Endothelial cell of umbilical vein (primary cell): Measurements from ENCODE around the gene PCP2. TPM values are rescaled to one million over a fixed set of nuclear protein-coding genes. Genes with fewer than 3 reads are reported as not detected.

Experiments used
- BruUV-seq: library from RNA; stranded (reverse); fragments of 400-500 nt; replicated peaks from 2 replicates; lab custom pipeline; 2021; lab: Mats Ljungman, UMichigan
- CTCF ChIA-PET: fragments of 300-600, 350-600 bp; sonication (Branson Sonifier 250); formaldehyde crosslinking; loops from one replicate; lab custom pipeline; 2021; ENCODE audit warnings: antibody characterized with exemption, inconsistent platforms; lab: Charles Lee
- POLR2A ChIA-PET: fragments of 300-600, 350-600 bp; sonication (Branson Sonifier 250); formaldehyde crosslinking; loops from one replicate; lab custom pipeline; 2021; ENCODE audit warnings: antibody characterized with exemption, inconsistent platforms; lab: Charles Lee
- DNase-seq: peaks from one replicate; pipeline ENCODE4 v3.0.0-alpha.2; 2011; ENCODE audit warnings: low read depth, low spot score
- FAIRE-seq: peaks from 2 replicates; lab custom pipeline; 2011; peaks lifted over from hg19 to GRCh38; lab: Jason Lieb, UNC
- H2AFZ ChIP-seq: 2 replicates; pipeline ENCODE4 v1.6.0; 2012; ENCODE audit warnings: low read depth, low read length, control low read depth, inconsistent platforms
- H3K27ac ChIP-seq: 2 replicates; pipeline ENCODE4 v1.5.1; 2011; ENCODE audit warnings: low read depth, mild to moderate bottlenecking, control low read depth, low read length, moderate library complexity; ENCODE audit not compliant: insufficient read depth
- H3K27me3 ChIP-seq, 2 experiments: 2 replicates each; pipeline versions ENCODE4 v1.6.0 to v1.6.1; 2011; ENCODE audit warnings: low read length in 2 of 2, mixed read lengths in 1 of 2; ENCODE audit not compliant: control insufficient read depth in 2 of 2, insufficient read depth in 2 of 2
- H3K36me3 ChIP-seq, 2 experiments: 2 replicates in 1 of 2; 3 replicates in 1 of 2; pipeline ENCODE4 v1.5.1; 2011; ENCODE audit warnings: low read length in 2 of 2, mild to moderate bottlenecking in 1 of 2, moderate library complexity in 1 of 2; ENCODE audit not compliant: control insufficient read depth in 2 of 2, insufficient read depth in 2 of 2; ENCODE audit errors: extremely low read depth in 1 of 2
- H3K4me1 ChIP-seq: 3 replicates; pipeline ENCODE4 v1.5.1; 2011; ENCODE audit warnings: mild to moderate bottlenecking, low read length; ENCODE audit not compliant: control insufficient read depth, insufficient read depth; ENCODE audit errors: extremely low read depth
- H3K4me2 ChIP-seq: 2 replicates; pipeline ENCODE4 v1.6.1; 2011; ENCODE audit warnings: low read length, control low read depth, mixed read lengths; ENCODE audit not compliant: insufficient read depth
- H3K4me3 ChIP-seq, 3 experiments: fragments of 200-600 bp in 1 of 3; sonication (generic), shearing (Covaris generic) in 1 of 3; replicated peaks in 1 of 3; 2 replicates each; pipeline ENCODE4 v1.5.1; 2011 to 2016; ENCODE audit warnings: control low read depth in 3 of 3, low read length in 3 of 3, mild to moderate bottlenecking in 2 of 3, inconsistent platforms in 1 of 3, low read depth in 1 of 3, moderate library complexity in 1 of 3; ENCODE audit not compliant: insufficient read depth in 1 of 3
- H3K79me2 ChIP-seq: 2 replicates; pipeline ENCODE4 v1.6.0; 2012; ENCODE audit warnings: low read length, inconsistent platforms; ENCODE audit not compliant: control insufficient read depth, insufficient read depth
- H3K9ac ChIP-seq: replicated peaks from 2 replicates; pipeline ENCODE3; 2011; ENCODE audit warnings: low read length, control low read depth; ENCODE audit not compliant: insufficient read depth; ENCODE audit errors: extremely low read depth
- H3K9me1 ChIP-seq: replicated peaks from 3 replicates; pipeline ENCODE4 v1.6.0; 2011; ENCODE audit warnings: mild to moderate bottlenecking, low read length; ENCODE audit not compliant: control insufficient read depth, insufficient read depth; ENCODE audit errors: extremely low read depth
- H3K9me3 ChIP-seq: replicated peaks from 2 replicates; pipeline ENCODE4 v1.5.1; 2012; ENCODE audit warnings: low read length, inconsistent platforms; ENCODE audit not compliant: control insufficient read depth, insufficient read depth
- H4K20me1 ChIP-seq: replicated peaks from 2 replicates; pipeline ENCODE3; 2011; ENCODE audit warnings: mild to moderate bottlenecking, low read length; ENCODE audit not compliant: control insufficient read depth, insufficient read depth; ENCODE audit errors: extremely low read depth
- CTCF ChIP-seq, 2 donors: IDR thresholded peaks; 1 replicate in 1 of 2; 2 replicates in 1 of 2; pipeline ENCODE4 v1.5.1; 2011; ENCODE audit warnings: low read length in 2 of 2, mild to moderate bottlenecking in 2 of 2, moderate library complexity in 2 of 2, control low read depth in 1 of 2, inconsistent platforms in 1 of 2, low read depth in 1 of 2; ENCODE audit not compliant: insufficient read depth in 1 of 2; ENCODE audit errors: extremely low read depth in 1 of 2
- EZH2 ChIP-seq: IDR thresholded peaks from 2 replicates; pipeline ENCODE4 v1.6.1; 2012; ENCODE audit warnings: borderline replicate concordance, low read depth, mild to moderate bottlenecking, moderate library complexity, low read length, inconsistent platforms; ENCODE audit not compliant: severe bottlenecking
- FOS ChIP-seq: IDR thresholded peaks from 2 replicates; pipeline ENCODE4 v1.6.1; 2011; ENCODE audit warnings: mild to moderate bottlenecking, low read length, moderate library complexity, borderline replicate concordance; ENCODE audit not compliant: insufficient read depth
- GATA2 ChIP-seq: IDR thresholded peaks from 2 replicates; pipeline ENCODE4 v1.7.0; 2011; ENCODE audit warnings: low read depth, mild to moderate bottlenecking, moderate library complexity, mixed read lengths, low read length; ENCODE audit not compliant: insufficient read length, insufficient read depth
- JUN ChIP-seq: IDR thresholded peaks from 2 replicates; pipeline ENCODE4 v1.6.1; 2011; ENCODE audit warnings: borderline replicate concordance, low read depth; ENCODE audit not compliant: insufficient read length, insufficient read depth
- MAX ChIP-seq: IDR thresholded peaks from 2 replicates; pipeline ENCODE4 v1.6.1; 2011; ENCODE audit not compliant: insufficient read depth, insufficient read length
- MYC ChIP-seq: IDR thresholded peaks from one replicate; pipeline ENCODE4 v1.6.1; 2011; ENCODE audit warnings: mild to moderate bottlenecking, low read depth, low read length
- POLR2A ChIP-seq: IDR thresholded peaks from 2 replicates; pipeline ENCODE4 v1.6.1; 2012; ENCODE audit warnings: low read depth, mild to moderate bottlenecking, control low read depth, low read length
- POLR2AphosphoS5 ChIP-seq: IDR thresholded peaks from 2 replicates; pipeline ENCODE4 v1.6.1; 2012; ENCODE audit warnings: low read depth, mild to moderate bottlenecking, control low read depth, low read length, moderate library complexity; ENCODE audit not compliant: insufficient read depth
- dilution Hi-C: fragments of 300-500 bp; cut with MboI; formaldehyde crosslinking; loops from one replicate; pipeline ENCODE4 v1.15.0; 2019; ENCODE audit warnings: low sequenced_read_pairs; ENCODE audit not compliant: extremely low pct_ligation_motif_present
- intact Hi-C: fragments of 100-400 bp; cut with micrococcal nuclease; formaldehyde crosslinking; loops from one replicate; pipeline ENCODE4 v1.10.0; 2022
- polyA plus RNA-seq, 4 experiments: library from polyadenylated mRNA; depleted of rRNA in 3 of 4; stranded (reverse) in 3 of 4; unstranded in 1 of 4; fragments of >200 nt; gene quantifications; 2 replicates each; pipeline versions ENCODE4 v1.2.1 to v1.2.3, GENCODE V29; 2011 to 2012; ENCODE audit warnings: missing spikeins in 1 of 4
- total RNA-seq: library from RNA; stranded (reverse); gene quantifications from 2 replicates; pipeline ENCODE4 v1.2.3, GENCODE V29; 2021

Gene PCP2
- total and polyA plus RNA-seq, 2 donors (not counting 3 experiments of a cell fraction or from before 2014, with no cell fraction given) = not detected

GRCh38 chr19:7641290-7642276, 8.1 kb upstream of the PCP2 start:
- TF ChIP-seq CTCF (IDR thresholded peaks at IDR 0.05; ENCODE audit: extremely low read depth in 1 of 2, insufficient read depth in 1 of 2, low read depth in 1 of 2, low read length in 2 of 2) = peak in 1 of 2 donors; percentile 5
- TF ChIP-seq FOS = no peak
- H3K79me2 ChIP-seq = no peaks in the 10 kb centered on the region
- H2AFZ ChIP-seq = no peak overlapping the region
- no peaks in the 10 kb centered on the region for H3K9me3 ChIP-seq
- H3K9me1 ChIP-seq = no peaks in the 10 kb centered on the region
- H3K4me2 ChIP-seq = no peak overlapping the region
- no peaks in the 10 kb centered on the region for H3K36me3 ChIP-seq
- H3K9ac ChIP-seq = no peak overlapping the region
- CTCF ChIA-PET = interaction anchor here (0.9 to 2.3 kb wide), 6 partner anchors 10 to 211 kb away, joined by 3 to 8 read pairs (median 6); partner anchors contain the start of genes PET100, TRAPPC5 and XAB2
- FAIRE-seq (no peak), DNase-seq (no peak)
- no peaks in the 10 kb centered on the region for H3K27me3 ChIP-seq
- H3K27ac ChIP-seq = no peak overlapping the region
- peaks cover 6% of the 10 kb centered on the region for H3K4me1 ChIP-seq
- dilution Hi-C loops = no loop called here
- POLR2A ChIA-PET = interaction anchor here (0.7 kb wide), 1 partner anchor 189 kb away, joined by 3 read pairs; no protein-coding TSS in a partner anchor
- no peaks in the 10 kb centered on the region for H4K20me1 ChIP-seq
- H3K4me3 ChIP-seq = no peak overlapping the region
- BruUV-seq = no TSS peak
- intact Hi-C loops = no loop called here

GRCh38 chr19:7640803-7641202, 7.3 kb upstream of the PCP2 start:
- no peak overlapping the region for H3K4me3 ChIP-seq
- no TSS peak for BruUV-seq
- DNase-seq (no peak), FAIRE-seq (no peak)
- ChIA-PET POLR2A (no interaction called here), CTCF (interaction anchor here (0.9 to 2.3 kb wide), 6 partner anchors 11 to 212 kb away, joined by 3 to 8 read pairs (median 6); partner anchors contain the start of genes PET100, TRAPPC5 and XAB2)
- H3K9ac ChIP-seq = no peak overlapping the region
- H4K20me1 ChIP-seq = no peaks in the 10 kb centered on the region
- no peak overlapping the region for H3K4me2 ChIP-seq
- no peak overlapping the region for H3K27ac ChIP-seq
- intact Hi-C loops = no loop called here
- dilution Hi-C loops = no loop called here
- no peaks in the 10 kb centered on the region for H3K79me2 ChIP-seq
- no peaks in the 10 kb centered on the region for H3K9me1 ChIP-seq
- no peaks in the 10 kb centered on the region for H3K9me3 ChIP-seq
- H3K27me3 ChIP-seq = no peaks in the 10 kb centered on the region
- peaks cover 7% of the 10 kb centered on the region for H3K4me1 ChIP-seq
- H3K36me3 ChIP-seq = no peaks in the 10 kb centered on the region
- TF ChIP-seq POLR2A (no peak), MYC (no peak), CTCF (IDR thresholded peaks at IDR 0.05; ENCODE audit: extremely low read depth in 1 of 2, insufficient read depth in 1 of 2, low read depth in 1 of 2, low read length in 2 of 2) (no peak), JUN (no peak), MAX (no peak), GATA2 (no peak), FOS (no peak), POLR2AphosphoS5 (no peak), EZH2 (no peak)
- H2AFZ ChIP-seq = no peak overlapping the region
